H1 (cell line): ENCODE measurements around the gene ENDOG. TPM values are rescaled to one million over a fixed set of nuclear protein-coding genes. Genes with fewer than 3 reads are reported as not detected.

ENCODE experiments used
- CTCF ChIA-PET: fragments of 300-600 bp; sonication (Branson Sonifier 250); formaldehyde crosslinking; loops from one replicate; lab custom pipeline; 2021; ENCODE audit not compliant: partially characterized antibody; lab: Charles Lee
- POLR2A ChIA-PET: fragments of 300-600 bp; sonication (Branson Sonifier 250); formaldehyde crosslinking; loops from one replicate; lab custom pipeline; 2021; ENCODE audit warnings: inconsistent platforms; ENCODE audit not compliant: partially characterized antibody; lab: Charles Lee
- DNase-seq, 2 experiments: peaks; one replicate each; pipeline versions ENCODE4 v3.0.0 to v3.0.0-alpha.2; 2010 to 2022; ENCODE audit warnings: low spot score in 2 of 2, low read depth in 1 of 2, mixed read lengths in 1 of 2
- FAIRE-seq: peaks from 2 replicates; lab custom pipeline; 2011; peaks lifted over from hg19 to GRCh38; lab: Jason Lieb, UNC
- H2AFZ ChIP-seq: 2 replicates; pipeline ENCODE4 v1.8.1; 2012; ENCODE audit warnings: low read length, inconsistent platforms
- H2AK5ac ChIP-seq: 2 replicates; pipeline ENCODE4 v1.6.1; 2013; ENCODE audit warnings: low read depth, low read length
- H2BK120ac ChIP-seq: replicated peaks from 2 replicates; pipeline ENCODE3; 2013; ENCODE audit warnings: low read depth, low read length, inconsistent platforms
- H2BK12ac ChIP-seq: 2 replicates; pipeline ENCODE4 v1.6.1; 2013; ENCODE audit warnings: low read depth, low read length
- H2BK15ac ChIP-seq: 2 replicates; pipeline ENCODE4 v1.6.1; 2013; ENCODE audit warnings: low read length
- H2BK20ac ChIP-seq: 2 replicates; pipeline ENCODE4 v1.6.1; 2013; ENCODE audit warnings: low read length
- H2BK5ac ChIP-seq: 2 replicates; pipeline ENCODE4 v1.6.1; 2013; ENCODE audit warnings: low read depth, low read length
- H3K14ac ChIP-seq: 2 replicates; pipeline ENCODE4 v1.6.1; 2013; ENCODE audit warnings: inconsistent platforms; ENCODE audit not compliant: insufficient read length
- H3K18ac ChIP-seq: 2 replicates; pipeline ENCODE4 v1.6.1; 2013; ENCODE audit warnings: low read length; ENCODE audit errors: extremely low read depth
- H3K23ac ChIP-seq: 2 replicates; pipeline ENCODE4 v1.6.1; 2013; ENCODE audit warnings: inconsistent platforms; ENCODE audit not compliant: insufficient read length
- H3K23me2 ChIP-seq: 2 replicates; pipeline ENCODE4 v1.6.1; 2013; ENCODE audit warnings: low read depth, low read length
- H3K27ac ChIP-seq: 2 replicates; pipeline ENCODE4 v1.6.1; 2011; ENCODE audit warnings: low read depth, low read length, inconsistent platforms
- H3K27me3 ChIP-seq, 4 experiments: replicated peaks in 1 of 4; 1 replicate in 1 of 4; 2 replicates in 3 of 4; pipeline versions ENCODE4 v1.6.1 to v1.8.1; 2011 to 2013; ENCODE audit warnings: low read length in 3 of 4, mild to moderate bottlenecking in 3 of 4, inconsistent platforms in 2 of 4, mixed read lengths in 2 of 4, moderate library complexity in 1 of 4; ENCODE audit not compliant: control insufficient read depth in 3 of 4, insufficient read depth in 3 of 4; ENCODE audit errors: extremely low read depth in 1 of 4
- H3K36me3 ChIP-seq, 4 experiments: 2 replicates each; pipeline versions ENCODE4 v1.6.1 to v1.8.1; 2011 to 2013; ENCODE audit warnings: mild to moderate bottlenecking in 4 of 4, low read length in 3 of 4, moderate library complexity in 2 of 4, control low read depth in 1 of 4, inconsistent platforms in 1 of 4; ENCODE audit not compliant: insufficient read depth in 4 of 4, control insufficient read depth in 2 of 4
- H3K4ac ChIP-seq: replicated peaks from 2 replicates; pipeline ENCODE3; 2013; ENCODE audit warnings: low read length, low read depth, mixed read lengths, inconsistent platforms; ENCODE audit not compliant: insufficient read length
- H3K4me1 ChIP-seq, 4 experiments: replicated peaks in 1 of 4; 1 replicate in 1 of 4; 2 replicates in 3 of 4; pipeline versions ENCODE4 v1.6.1 to v1.8.1; 2011 to 2013; ENCODE audit warnings: low read length in 3 of 4, inconsistent platforms in 2 of 4, mixed read lengths in 1 of 4; ENCODE audit not compliant: insufficient read depth in 4 of 4, control insufficient read depth in 3 of 4
- H3K4me2 ChIP-seq, 2 experiments: 2 replicates each; pipeline versions ENCODE4 v1.6.1 to v1.8.1; 2011 to 2013; ENCODE audit warnings: low read depth in 2 of 2, low read length in 2 of 2, control low read depth in 1 of 2, inconsistent platforms in 1 of 2, mild to moderate bottlenecking in 1 of 2; ENCODE audit not compliant: insufficient read depth in 1 of 2
- H3K4me3 ChIP-seq, 4 experiments: fragments of 200-600, 300-600 bp in 1 of 4; sonication (generic), shearing (Covaris generic), sonication (Bioruptor Twin) in 1 of 4; 2 replicates each; pipeline versions ENCODE4 v1.5.1 to v1.8.1; 2011 to 2016; ENCODE audit warnings: low read length in 4 of 4, low read depth in 3 of 4, control low read depth in 2 of 4, inconsistent platforms in 2 of 4, mild to moderate bottlenecking in 2 of 4, mixed read lengths in 1 of 4, moderate library complexity in 1 of 4; ENCODE audit not compliant: insufficient read depth in 2 of 4; ENCODE audit errors: extremely low read depth in 1 of 4
- H3K56ac ChIP-seq: replicated peaks from 2 replicates; pipeline ENCODE3; 2013; ENCODE audit warnings: low read depth, mild to moderate bottlenecking, mixed read lengths, low read length, inconsistent platforms; ENCODE audit not compliant: insufficient read length
- H3K79me1 ChIP-seq: 2 replicates; pipeline ENCODE4 v1.6.1; 2013; ENCODE audit warnings: low read depth, low read length, control low read depth
- H3K79me2 ChIP-seq, 2 experiments: 2 replicates each; pipeline versions ENCODE4 v1.6.1 to v1.8.1; 2012 to 2013; ENCODE audit warnings: low read length in 2 of 2, mild to moderate bottlenecking in 2 of 2, inconsistent platforms in 1 of 2; ENCODE audit not compliant: insufficient read depth in 2 of 2, control insufficient read depth in 1 of 2
- H3K9ac ChIP-seq, 4 experiments: replicated peaks in 1 of 4; 1 replicate in 1 of 4; 2 replicates in 3 of 4; pipeline versions ENCODE4 v1.6.1 to v1.8.1; 2011 to 2013; ENCODE audit warnings: low read depth in 3 of 4, low read length in 3 of 4, control low read depth in 2 of 4, mild to moderate bottlenecking in 2 of 4, moderate library complexity in 2 of 4, inconsistent platforms in 1 of 4; ENCODE audit errors: extremely low read depth in 1 of 4
- H3K9me3 ChIP-seq, 2 experiments: 2 replicates each; pipeline versions ENCODE4 v1.6.1 to v1.8.1; 2012 to 2013; ENCODE audit warnings: mild to moderate bottlenecking in 2 of 2, moderate library complexity in 2 of 2, control low read depth in 1 of 2, inconsistent platforms in 1 of 2, low read depth in 1 of 2, low read length in 1 of 2, mixed read lengths in 1 of 2; ENCODE audit not compliant: insufficient read depth in 2 of 2
- H4K20me1 ChIP-seq, 2 experiments: replicated peaks in 1 of 2; 2 replicates each; pipeline versions ENCODE3 to v1.8.1; 2011 to 2013; ENCODE audit warnings: inconsistent platforms in 2 of 2, low read length in 2 of 2, mild to moderate bottlenecking in 1 of 2; ENCODE audit not compliant: insufficient read depth in 2 of 2, control insufficient read depth in 1 of 2
- H4K5ac ChIP-seq: 2 replicates; pipeline ENCODE4 v1.6.1; 2013; ENCODE audit warnings: low read length, low read depth, mixed read lengths, inconsistent platforms; ENCODE audit not compliant: insufficient read length
- H4K8ac ChIP-seq: 2 replicates; pipeline ENCODE4 v1.8.0; 2013; ENCODE audit warnings: mild to moderate bottlenecking, moderate library complexity, low read length, inconsistent platforms; ENCODE audit not compliant: insufficient read depth; ENCODE audit errors: extremely low read depth
- H4K91ac ChIP-seq: replicated peaks from 2 replicates; pipeline ENCODE3; 2013; ENCODE audit warnings: low read length, mixed read lengths, inconsistent platforms; ENCODE audit not compliant: insufficient read length
- BCL11A ChIP-seq, 2 experiments: IDR thresholded peaks; one replicate each; pipeline ENCODE4 v1.6.1; 2011; ENCODE audit warnings: low read depth in 2 of 2, low read length in 2 of 2, mild to moderate bottlenecking in 2 of 2
- CHD1 ChIP-seq: IDR thresholded peaks from 2 replicates; pipeline ENCODE4 v1.6.1; 2012; ENCODE audit warnings: low read depth, low read length, improper control_type of control experiment
- CTBP2 ChIP-seq: IDR thresholded peaks from 2 replicates; pipeline ENCODE4 v1.7.0; 2011; ENCODE audit warnings: borderline replicate concordance, mild to moderate bottlenecking, moderate library complexity, mixed read lengths, low read length; ENCODE audit not compliant: insufficient read depth, insufficient read length
- FOSL1 ChIP-seq: IDR thresholded peaks from 2 replicates; pipeline ENCODE4 v1.6.1; 2011; ENCODE audit warnings: mild to moderate bottlenecking, low read depth, low read length, moderate library complexity; ENCODE audit not compliant: insufficient read depth
- KDM4A ChIP-seq: IDR thresholded peaks from one replicate; pipeline ENCODE4 v1.7.1; 2012; ENCODE audit warnings: low read depth, mild to moderate bottlenecking, moderate library complexity, low read length, inconsistent platforms; ENCODE audit not compliant: severe bottlenecking
- KDM5A ChIP-seq: fragments of 200-600 bp; IDR thresholded peaks from 2 replicates; pipeline ENCODE4 v1.7.1; 2012; ENCODE audit warnings: mild to moderate bottlenecking, low read length, inconsistent platforms, mixed read lengths
- RBBP5 ChIP-seq: IDR thresholded peaks from 2 replicates; pipeline ENCODE4 v1.7.1; 2012; ENCODE audit warnings: low read depth, mild to moderate bottlenecking, inconsistent platforms, low read length, moderate library complexity, borderline replicate concordance
- SIRT6 ChIP-seq: IDR thresholded peaks from one replicate; pipeline ENCODE4 v1.7.1; 2012; ENCODE audit warnings: low read length, inconsistent platforms
- SP4 ChIP-seq: IDR thresholded peaks from 2 replicates; pipeline ENCODE4 v1.6.1; 2012; ENCODE audit warnings: low read length, inconsistent platforms
- ZNF274 ChIP-seq: IDR thresholded peaks from 2 replicates; pipeline ENCODE4 v1.7.0; 2012; ENCODE audit warnings: low read length, borderline replicate concordance; ENCODE audit errors: extremely low read depth
- WGBS, 2 experiments: shearing (Covaris generic) in 1 of 2; methylation state at CpG; one replicate each; pipeline versions ENCODE4 v1.1.6 to v1.1.7; 2013 to 2015; ENCODE audit warnings: low lambda C conversion rate in 2 of 2, mixed read lengths in 2 of 2, inconsistent platforms in 1 of 2, low coverage in 1 of 2, missing lambda C conversion rate in 1 of 2; ENCODE audit not compliant: insufficient replicate concordance in 2 of 2, insufficient coverage in 1 of 2, insufficient read length in 1 of 2; ENCODE audit errors: extremely low coverage in 1 of 2, missing lambda C conversion rate in 1 of 2; 5-methylcytosine and 5-hydroxymethylcytosine counted together
- polyA plus RNA-seq, 7 experiments: library from polyadenylated mRNA; depleted of rRNA in 3 of 7; stranded (reverse) in 5 of 7; unstranded in 2 of 7; fragments of >200 nt in 5 of 7; fragments of 200-250 nt in 2 of 7; gene quantifications; 1 replicate in 5 of 7; 2 replicates in 1 of 7; 4 replicates in 1 of 7; pipeline versions ENCODE4 v1.2.1 to v1.2.3, GENCODE V29; 2011 to 2013; ENCODE audit warnings: missing spikeins in 2 of 7, mixed read lengths in 2 of 7
- total RNA-seq: library from RNA; stranded (reverse); fragmentation: NEBNext Ultra II Directional; extraction: Animal tissue kit (Norgen Biotek cat#: 25700); gene quantifications from 2 replicates; pipeline ENCODE4 v1.2.1, GENCODE V29; 2021
- TF ChIP-seq, protein P1 (sequence below): IDR thresholded peaks from 2 replicates; pipeline ENCODE4 v1.6.1; 2012; ENCODE audit warnings: low read length, inconsistent platforms

Gene ENDOG
- total and polyA plus RNA-seq, 2 of the 8 experiments (the other 6 are each of a cell fraction or from before 2014, with no cell fraction given): 17.5 to 23.4 TPM

- Histone ChIP-seq H3K27ac (no peak overlapping the region), H2BK12ac (no peak overlapping the region), H3K14ac (no peak overlapping the region), H3K27me3 (no peaks in the 10 kb centered on the region), H3K4ac (no peak overlapping the region), H2BK5ac (no peak overlapping the region), H3K9me3 (no peaks in the 10 kb centered on the region), H3K56ac (no peak overlapping the region), H4K5ac (no peak overlapping the region), H3K4me2 (no peak overlapping the region), H4K20me1 (peaks cover 0 to 3% of the 10 kb centered on the region in 2 experiments), H4K8ac (no peak overlapping the region), H3K79me2 (no peaks in the 10 kb centered on the region), H3K4me1 (no peaks in the 10 kb centered on the region), H3K23me2 (no peaks in the 10 kb centered on the region), H3K79me1 (no peaks in the 10 kb centered on the region), H3K9ac (no peak overlapping the region), H3K23ac (no peak overlapping the region), H2BK20ac (no peak overlapping the region), H4K91ac (no peak overlapping the region), H2AFZ (no peak overlapping the region), H3K4me3 (no peak overlapping the region), H3K18ac (no peak overlapping the region), H2AK5ac (no peak overlapping the region), H2BK15ac (no peak overlapping the region), H2BK120ac (no peak overlapping the region), H3K36me3 (peaks cover 4 to 21% (median 15%) of the 10 kb centered on the region in 4 experiments; a peak in 7 of 8 replicates)
- FAIRE-seq (no peak), DNase-seq (no peak)
- WGBS, 2 experiments: 94% methylated on average over 4 of the region's 4 CpGs; no CpG with 5 or more reads in 1 of the 2 experiments
- CTCF ChIA-PET: interaction anchor here (0.6 to 1.3 kb wide), 5 partner anchors 16 to 126 kb away, joined by 3 to 4 read pairs (median 3); partner anchors contain the start of gene ENDOG
- POLR2A ChIA-PET: interaction anchor here (0.7 kb wide), 1 partner anchor 24 kb away, joined by 3 read pairs; no protein-coding TSS in a partner anchor
- TF ChIP-seq KDM4A (no peak), KDM5A (no peak), CHD1 (no peak), RBBP5 (no peak), SIRT6 (no peak), FOSL1 (no peak), ZNF274 (no peak), CTBP2 (no peak), BCL11A (IDR thresholded peaks at IDR 0.05; ENCODE audit: low read depth in 2 of 2, low read length in 2 of 2) (no peak), SP4 (no peak)
- TF ChIP-seq, protein P1, sequence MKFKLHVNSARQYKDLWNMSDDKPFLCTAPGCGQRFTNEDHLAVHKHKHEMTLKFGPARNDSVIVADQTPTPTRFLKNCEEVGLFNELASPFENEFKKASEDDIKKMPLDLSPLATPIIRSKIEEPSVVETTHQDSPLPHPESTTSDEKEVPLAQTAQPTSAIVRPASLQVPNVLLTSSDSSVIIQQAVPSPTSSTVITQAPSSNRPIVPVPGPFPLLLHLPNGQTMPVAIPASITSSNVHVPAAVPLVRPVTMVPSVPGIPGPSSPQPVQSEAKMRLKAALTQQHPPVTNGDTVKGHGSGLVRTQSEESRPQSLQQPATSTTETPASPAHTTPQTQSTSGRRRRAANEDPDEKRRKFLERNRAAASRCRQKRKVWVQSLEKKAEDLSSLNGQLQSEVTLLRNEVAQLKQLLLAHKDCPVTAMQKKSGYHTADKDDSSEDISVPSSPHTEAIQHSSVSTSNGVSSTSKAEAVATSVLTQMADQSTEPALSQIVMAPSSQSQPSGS: no peak
These were observed 15.8 kb upstream of the ENDOG start for GRCh38 chr9:128802482-128802881.
